GM04504 (cell line): Measurements from ENCODE around the gene PRKCE.
"Not testable (repeated sequence)": the region's sequence is repeated elsewhere in the genome, so short reads cannot be mapped to it uniquely, and the experiment has no call there.

ENCODE experiments used
- DNase-seq: peaks from one replicate; pipeline ENCODE4 v3.0.0-alpha.2; 2012; ENCODE audit warnings: low read depth

The PRKCE gene

DNA sequence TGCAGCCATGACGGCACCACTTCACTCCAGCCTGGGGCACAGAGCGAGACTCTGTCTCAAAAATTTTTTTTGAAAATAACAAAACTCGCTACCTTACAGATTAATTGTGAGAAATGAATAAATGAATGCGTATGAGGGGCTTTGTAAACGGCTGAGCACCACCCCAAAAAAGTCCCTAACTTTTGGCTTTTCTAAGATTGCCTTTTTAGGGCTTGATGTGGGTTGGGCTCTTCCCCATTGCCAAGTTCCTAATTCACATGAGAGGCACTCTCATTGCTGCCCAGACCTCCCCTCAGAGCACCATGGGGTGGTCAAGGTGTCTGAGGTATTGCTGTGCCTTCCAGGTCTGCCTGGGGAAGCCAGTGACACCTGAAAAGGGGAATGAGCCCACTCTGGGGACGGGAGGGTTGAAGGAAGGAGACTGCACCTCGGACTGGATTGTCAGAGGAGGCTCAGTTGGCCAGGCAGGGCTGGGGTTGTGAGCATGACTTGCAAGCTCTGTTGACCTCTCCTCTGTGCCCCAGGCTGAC lies 186.4 kb downstream of the PRKCE start:
- DNase-seq: no peak

DNA sequence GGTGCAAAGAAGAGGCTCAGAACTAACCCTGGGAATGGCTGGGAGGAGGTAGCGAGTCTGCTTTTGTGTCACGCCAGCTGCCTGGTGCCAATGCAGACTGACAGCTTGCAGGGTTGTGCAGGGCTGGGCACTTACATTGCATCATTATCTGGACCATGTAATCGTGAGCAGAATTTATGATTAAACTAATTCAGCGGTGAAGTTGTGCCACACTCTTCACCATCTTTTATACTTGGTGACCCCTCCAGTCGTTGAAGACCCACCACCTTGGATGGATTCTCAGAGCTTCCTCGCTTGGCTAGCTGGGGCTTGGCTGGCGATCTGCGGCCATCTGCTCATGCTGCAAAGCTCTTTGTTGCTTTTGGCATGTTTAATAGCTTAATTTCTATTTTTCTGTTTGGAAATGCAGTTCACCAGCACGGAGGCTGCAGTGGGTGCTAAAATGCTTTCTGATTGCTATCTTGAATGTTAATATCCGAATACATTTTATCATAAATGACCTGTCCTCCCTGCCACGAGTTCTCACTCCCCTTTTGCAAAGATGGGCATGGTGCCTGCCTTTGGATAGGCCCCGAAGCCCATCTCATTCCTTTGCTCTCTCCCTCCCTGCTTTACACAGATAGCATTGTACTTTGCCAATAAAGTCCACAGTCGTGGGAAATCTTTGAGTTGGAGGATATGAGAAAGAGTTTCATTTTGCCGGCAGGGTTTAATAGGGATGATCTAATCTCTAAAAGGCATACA lies 188.2 kb downstream of the PRKCE start:
- DNase-seq: peak; percentile 40

DNA sequence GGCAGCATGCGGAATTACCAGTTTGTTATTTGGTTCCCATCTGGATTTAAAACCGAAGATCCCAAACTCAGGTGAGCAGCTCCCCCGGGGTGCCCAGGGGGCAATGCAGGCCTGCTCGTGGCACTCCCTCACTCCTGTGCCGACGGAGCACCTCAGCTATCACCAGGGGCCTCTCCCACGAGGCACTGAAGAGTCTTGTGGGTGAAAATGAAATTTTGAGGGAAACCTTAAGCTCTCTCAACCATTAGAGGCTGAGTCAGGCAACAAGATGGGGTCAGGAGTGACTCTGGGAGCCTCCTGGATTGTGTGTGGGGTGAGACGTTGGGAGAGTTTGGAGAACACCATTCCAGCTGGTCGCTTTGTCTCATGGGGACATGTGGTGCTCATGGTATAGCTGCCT lies 189.0 kb downstream of the PRKCE start:
- no peak for DNase-seq

DNA sequence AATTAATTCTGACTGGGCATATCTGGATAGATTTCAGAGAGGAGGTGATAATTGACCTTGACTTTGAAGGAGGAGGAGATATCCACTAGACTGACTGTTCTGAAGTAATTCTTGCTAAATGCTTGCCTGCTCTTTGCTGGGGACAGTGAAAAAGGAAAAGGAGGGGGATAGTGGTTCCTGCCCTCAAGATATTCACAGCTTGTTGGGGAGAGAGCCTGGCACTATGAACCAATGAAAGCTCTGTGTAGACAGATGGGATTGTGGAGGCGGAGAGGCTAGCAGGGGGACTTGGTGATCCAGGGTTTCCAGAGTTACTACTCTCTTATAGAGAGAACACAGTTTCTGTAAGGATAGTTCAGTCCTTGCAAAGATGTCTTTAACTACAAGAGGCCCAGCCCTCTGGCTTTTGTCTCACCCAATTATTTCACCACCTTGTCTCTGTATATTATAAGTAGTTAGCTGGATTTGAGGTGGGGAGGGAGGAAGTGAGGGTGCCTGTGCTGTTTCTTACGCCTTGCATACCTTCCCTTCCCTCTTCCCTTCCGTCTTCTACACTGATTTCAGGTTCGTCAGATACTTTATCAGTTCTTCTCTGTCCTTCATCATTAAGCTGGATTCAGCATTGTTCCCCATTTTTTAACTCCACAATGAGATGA lies 190.4 kb downstream of the PRKCE start:
- DNase-seq: no peak

DNA sequence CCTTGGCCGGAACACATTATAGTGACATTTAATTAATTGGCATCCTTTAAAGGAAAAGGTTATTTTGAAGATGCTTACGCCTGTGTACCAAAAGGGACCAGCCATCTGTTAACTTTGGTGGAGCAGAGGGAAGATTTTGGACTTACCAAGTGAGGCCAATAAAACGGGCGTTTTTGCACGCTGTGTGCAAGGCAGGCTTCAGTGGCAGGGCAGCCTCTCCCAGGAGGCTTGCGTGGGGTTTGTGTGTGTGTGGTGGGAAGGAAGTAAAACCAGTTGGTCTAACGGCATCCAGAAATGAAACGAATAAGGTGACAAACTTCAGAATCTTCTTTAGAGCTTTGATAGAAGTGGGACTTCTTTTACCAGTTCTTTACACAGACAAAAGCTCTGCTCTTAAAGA lies 191.7 kb downstream of the PRKCE start:
- DNase-seq: no peak

DNA sequence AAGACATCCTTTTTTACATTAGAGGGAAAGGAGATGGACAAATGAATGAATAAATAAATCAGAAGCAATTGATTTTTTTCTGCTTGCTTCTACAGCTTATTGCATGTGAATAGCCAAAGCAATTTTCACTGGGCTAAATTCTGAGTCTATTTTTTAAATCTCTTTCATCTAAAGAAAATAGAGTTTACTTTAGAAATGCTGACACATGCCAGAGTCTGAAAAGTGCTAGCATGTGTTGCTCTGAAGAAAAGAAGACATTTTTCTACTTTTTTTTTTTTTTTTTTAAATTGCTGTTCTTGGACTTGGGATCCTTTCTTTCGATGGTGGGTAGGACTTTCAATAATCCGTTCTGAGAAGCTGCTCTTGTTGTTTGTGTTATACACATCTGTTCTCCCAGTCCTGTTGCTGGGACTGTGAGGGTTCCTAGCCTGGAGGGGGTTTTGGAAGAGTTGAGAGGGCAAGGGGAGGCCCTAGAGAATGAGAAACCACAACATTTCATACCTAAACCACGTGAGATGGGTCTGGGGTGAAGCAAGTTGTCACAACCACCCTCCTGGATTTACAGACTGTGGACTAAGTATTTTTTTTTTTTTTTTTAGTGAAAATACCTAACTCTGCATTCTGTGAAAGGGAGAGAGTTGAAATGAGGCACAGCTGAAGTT lies 193.5 kb downstream of the PRKCE start:
- no peak for DNase-seq

DNA sequence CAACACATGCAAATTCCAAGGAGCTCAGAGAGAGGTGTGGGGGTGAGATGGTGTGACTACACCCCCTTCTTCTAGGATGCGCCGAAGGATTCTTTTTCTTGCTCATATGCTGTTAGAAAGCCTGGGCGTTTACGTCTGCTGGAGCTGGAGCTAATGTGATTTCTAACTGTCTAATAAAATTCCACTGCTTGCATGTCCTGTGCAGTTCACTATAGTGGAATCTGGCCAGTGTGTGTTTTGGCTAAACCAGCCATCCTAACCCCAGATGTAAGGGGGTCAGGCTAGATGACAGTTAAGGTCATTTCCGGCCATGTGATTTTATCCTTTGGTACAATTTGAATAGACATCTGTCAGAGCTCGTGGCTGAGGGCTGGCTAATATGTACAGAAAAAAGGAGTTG lies 194.1 kb downstream of the PRKCE start:
- DNase-seq: no peak

DNA sequence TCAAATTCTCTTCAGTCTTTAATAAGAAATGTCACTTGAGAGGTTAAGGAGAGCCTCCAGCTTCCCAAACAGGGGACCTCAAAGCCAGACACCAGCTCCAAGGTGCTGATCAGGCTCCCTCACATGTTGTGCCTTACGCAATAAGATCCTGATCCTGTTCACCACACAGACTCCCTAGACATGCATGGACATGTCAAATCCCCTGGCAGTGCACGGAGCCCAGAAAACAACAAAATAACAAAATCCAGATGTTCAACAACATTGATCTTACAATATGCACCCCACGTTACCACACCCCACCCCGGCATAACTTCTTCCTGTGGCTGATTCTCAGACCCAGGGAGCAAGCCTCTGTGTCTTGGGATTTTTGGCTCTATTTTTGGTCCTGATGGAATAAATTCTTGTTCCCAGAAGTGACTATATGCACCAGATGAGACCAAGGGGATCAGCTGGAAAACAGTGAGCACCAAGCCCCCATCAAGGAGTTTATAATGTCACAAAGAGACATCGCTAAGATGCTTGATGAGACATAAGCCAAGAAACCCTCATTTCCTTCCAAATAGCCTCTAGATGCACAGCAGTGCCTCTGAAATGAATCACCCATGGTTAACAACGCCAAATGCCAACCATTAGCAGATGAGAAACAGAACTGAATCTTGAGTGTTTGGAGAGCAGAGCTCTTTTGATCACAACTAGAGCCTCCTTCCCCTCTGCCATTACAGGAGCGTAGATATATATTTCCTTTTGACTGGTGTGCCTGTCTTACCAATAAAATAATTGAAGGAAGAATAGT lies 198.2 kb downstream of the PRKCE start:
- peak; percentile 83 for DNase-seq

DNA sequence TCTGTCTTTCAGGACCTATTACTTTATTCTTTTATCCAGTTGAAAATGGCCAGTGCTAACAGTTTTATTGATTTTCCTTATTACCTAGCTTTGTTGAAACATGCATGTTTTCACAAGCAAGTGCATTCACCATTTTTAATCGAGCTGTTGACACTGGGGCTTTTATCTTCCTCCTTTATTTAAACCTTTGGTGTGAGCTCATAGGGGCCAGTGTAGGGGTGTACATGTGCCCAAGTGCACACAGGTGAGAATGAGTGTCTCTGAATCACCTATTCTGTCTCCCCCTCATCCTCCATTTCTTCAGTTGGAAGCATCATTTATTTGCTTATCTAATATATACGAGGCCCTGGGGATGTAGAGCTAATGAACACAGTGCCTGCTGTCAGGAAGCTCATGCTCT lies 199.1 kb downstream of the PRKCE start:
- no peak for DNase-seq

DNA sequence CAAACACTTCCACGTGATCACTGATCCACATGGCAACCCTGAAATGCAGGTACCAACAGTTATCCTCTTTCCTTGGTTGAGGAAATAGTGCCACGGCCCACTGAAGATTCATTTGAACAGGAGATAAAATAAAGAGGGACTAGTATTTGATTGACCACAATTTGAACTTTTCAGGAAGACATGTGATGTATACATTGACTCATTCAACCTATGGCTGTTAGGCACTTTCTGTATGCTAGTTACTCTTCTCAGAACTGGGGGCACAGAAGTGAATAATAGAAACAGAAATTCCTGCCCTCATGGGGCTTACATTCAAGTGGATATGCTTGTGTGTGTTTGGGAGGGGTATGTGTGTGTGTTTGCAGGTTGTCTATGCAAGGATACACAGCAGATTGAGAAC lies 199.6 kb downstream of the PRKCE start:
- DNase-seq: no peak

DNA sequence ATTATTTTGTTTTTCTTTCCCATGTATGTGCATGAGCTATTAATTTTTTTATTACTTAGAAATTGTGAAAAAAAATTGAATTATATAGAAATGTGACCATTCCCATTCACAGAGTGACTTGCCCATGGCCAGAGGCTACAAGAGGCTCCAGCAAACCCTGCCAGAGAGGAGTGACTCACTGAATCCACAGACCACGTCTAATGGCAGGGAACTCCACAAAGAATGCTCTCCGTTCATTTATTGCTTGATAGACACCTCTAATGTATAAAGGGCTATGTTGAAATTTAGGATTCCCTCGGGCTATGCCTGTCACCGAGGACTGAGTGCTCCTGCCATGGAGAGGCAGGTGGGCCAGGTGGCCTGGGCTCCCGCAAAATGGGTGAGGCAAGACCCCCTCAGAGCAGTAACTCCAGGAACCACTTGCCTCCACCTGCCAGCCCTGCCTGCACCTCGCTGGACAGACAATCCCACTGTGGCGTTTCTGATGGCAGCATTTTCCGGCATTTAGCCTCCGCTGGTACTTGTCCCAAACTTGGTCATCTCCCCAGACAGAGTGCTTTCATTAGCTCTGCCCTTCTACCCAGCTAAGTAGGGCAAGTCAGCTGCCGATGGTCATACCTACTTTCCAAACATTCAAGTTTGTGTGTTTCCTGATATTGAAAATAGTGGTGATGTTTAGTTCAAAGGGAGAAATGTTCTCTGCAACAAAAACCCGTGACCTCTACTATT lies 200.3 kb downstream of the PRKCE start:
- peak; percentile 79 for DNase-seq

DNA sequence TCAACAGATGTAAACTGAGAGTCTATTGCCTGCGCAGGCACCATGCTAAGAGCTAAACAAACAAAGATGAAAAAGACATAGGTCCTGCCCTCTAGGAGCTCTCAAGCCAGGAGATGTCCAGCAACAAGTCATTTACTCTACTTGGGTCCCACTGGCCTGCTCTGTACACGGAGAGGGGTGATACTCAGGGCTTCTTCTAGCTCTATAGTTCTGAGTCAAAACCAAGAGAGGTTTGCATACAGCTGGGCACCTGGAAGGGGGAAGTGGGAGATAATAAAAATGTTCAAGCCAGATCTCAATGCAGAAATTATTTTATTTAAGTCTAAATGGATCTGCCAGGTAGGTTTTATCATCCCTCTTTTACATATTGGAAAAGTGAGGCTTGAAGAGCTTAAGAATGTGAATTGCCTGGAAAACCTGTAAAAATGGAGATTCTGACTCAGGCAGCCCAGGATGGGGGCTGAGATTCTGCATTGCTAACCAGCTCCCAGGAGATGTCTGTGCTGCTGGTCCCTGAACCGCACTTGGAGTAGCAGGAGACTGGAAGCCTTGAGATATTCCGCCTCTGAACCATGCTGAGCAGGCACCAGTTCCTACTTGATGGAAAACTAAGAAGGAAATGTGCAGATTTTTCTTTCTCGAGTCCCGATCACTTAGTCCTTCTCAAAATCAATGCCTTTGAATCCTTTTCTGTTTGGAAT lies 201.1 kb downstream of the PRKCE start:
- no peak for DNase-seq

DNA sequence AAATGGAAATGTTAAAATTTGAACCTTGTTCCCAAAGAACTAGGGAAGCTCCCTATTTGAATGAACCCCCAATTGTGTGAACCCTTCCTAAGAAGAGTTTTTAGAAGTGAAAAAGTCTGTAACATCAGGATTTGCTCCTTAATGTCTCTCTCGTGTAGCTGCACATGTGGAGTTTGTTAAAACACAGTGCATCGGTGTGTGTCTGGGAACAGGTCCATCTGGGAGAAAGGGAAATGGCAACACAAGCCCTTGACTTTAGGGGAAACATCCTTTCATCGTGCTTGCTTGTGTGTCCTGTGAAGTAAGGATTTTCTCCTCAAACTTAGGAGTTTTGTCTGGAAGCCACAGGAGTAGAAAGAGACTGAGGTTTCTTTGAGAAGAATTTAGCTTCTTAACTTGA lies 203.9 kb downstream of the PRKCE start:
- no peak for DNase-seq

DNA sequence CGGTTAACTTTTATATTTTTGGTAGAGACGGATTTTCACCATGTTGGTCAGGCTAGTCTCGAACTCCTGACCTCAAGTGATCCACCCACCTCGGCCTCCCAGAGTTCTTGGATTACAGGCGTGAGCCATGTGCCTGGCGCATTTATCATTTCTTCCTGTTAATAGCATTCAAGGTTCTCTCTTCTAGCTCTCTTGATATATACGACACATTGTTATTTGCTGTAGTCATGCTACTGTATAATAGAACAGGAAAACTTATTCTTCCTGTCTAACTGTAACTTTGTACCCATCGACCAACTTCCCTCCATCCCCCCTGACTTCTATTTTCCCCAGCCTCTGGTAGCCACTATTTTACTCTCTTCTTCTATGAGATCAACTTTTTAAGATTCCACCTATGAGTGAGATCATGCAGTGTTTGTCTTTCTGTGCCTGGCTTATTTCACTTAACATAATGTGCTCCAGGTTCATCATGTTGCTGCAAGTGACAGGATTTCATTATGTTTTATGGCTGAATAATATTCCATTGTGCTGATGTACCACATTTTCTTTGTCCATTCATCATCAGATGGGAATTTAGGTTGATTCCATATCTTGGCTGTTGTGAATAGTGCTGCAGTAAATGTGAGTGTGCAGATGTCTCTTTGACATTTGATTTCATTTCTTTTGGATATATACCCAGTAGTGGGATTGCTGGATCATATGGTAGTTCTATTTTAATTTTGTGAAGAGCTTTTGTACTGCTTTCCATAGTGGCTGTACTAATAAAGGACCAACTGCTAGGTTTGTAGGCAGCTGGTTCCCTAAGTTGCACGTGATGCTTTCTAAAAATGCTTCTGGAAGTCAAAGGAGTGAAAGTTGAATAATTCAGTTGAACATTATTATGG lies 205.2 kb downstream of the PRKCE start:
- no peak for DNase-seq

DNA sequence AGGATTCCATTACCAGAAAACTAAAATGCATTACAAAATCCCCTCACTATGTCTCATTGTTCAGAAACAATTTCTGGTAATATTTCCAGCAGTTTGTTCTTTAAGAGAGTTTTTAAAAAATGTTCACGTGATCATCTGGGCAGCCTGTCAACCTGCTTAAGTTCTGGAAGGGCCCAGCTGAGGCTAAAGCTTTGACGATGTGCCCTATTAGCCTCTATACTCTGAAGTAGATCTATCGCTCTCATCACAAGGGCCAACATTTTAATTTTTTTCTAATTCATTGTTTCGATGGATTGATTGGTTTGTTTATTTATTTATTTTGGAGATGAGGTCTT lies 205.8 kb downstream of the PRKCE start:
- no peak for DNase-seq

DNA sequence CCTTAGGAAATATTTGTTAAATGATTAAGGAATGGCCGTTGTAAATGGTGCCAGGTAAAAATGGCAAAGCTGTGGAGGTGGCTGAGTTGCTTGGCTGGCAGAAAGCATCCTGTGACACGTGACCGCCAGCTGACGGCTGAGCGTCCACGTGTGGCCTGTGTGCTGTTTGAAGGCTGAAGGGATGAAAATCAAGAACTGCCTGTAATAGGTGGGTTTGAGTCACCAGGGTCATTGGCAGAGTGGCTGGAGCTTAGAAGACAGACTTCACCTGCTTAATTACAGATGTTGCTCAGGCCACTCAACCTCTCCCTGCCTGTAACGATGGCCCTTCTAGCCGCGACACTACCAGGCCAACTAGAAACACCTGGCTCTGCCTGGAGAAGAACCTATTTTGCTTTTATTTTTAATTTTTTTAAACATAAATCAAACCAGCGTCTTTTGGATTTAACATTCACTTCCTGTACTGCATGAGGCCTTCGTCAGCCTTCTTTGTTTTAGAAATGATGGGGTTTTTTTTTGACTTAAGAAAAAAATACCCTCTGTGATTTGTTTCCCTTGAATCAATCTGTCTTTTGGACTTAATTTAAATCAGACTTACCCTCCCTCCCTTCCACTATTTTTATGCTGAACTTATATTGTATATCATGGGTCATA lies 206.5 kb downstream of the PRKCE start:
- no peak for DNase-seq

DNA sequence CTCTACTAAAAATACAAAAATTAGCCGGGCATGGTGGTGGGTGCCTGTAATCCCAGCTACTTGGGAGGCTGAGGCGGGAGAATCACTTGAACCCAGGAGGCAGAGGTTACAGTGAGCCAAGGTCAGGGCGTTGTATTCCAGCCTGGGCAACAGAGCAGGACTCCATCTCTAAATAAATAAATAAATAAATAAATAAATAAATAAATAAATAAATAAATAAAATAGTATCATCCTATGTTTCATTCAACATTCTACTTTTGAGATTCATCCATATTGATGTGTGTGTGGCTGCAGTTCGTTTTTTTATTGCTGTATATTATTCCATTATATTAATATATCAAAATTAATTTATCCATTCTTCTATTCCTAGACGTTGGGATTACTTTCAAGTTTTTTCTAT lies 207.4 kb downstream of the PRKCE start:
- DNase-seq: not testable (repeated sequence)

DNA sequence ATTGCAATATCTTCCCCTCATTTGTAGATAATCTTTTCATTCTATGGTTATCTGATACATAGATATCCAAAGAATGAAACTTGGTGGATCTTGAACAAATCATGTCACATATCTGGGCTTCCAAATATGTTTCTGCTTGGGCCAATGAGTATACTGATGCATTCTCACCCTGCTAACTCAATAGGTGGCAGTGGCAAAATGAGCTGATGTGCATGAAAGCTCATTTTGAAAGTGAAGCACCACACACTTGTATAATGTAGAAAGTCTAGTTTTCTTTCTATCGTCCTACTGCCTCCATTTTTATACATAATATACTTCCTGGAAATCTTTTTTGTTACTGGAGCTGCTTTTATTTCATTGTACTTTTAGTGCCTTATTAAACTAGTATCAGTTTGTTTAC lies 208.2 kb downstream of the PRKCE start:
- no peak for DNase-seq
